ENCODE results near the gene SPNS2. TPM values are rescaled to one million over a fixed set of nuclear protein-coding genes. Genes with fewer than 3 reads are reported as not detected.

The SPNS2 gene
- total RNA-seq, 1 experiment from 2014 or later: 2.6 TPM

DNA sequence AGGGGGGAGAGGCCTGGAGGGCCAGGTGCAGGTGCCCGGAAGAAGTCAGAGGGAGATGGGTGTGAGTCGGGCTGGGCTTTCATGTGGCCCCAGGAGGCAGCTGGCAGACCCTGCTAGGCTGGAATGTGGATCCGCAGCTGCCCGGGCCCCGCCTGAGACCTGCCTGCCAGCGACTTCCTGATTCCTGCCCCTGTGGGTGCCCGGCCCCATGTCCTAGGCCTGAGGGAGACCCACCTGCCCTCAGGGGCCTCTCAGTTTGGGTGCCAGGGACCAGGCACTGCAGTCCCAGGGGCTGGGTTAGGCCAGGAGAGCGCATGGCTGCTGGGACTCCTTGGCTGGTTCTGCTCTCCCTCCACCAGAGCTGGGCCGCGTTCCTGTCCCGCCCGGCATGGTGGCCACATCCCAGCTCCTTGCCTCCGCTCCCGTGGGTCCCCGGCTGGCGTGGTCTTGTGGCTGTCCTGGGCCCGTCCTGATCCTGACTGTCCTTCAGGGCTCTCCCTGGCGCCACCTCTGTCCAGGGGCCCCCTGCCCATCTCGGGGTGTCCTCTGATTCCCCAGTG is 22.1 kb upstream of the SPNS2 start:
- peaks cover 9% of the 10 kb centered on the region for H3K4me1 ChIP-seq (ENCODE audit: insufficient read depth, low read length)
- H3K36me3 ChIP-seq (ENCODE audit: low read depth, low read length): no peaks in the 10 kb centered on the region
- no peak overlapping the region for H3K9ac ChIP-seq (ENCODE audit: low read length)
- no peak overlapping the region for H3K4me2 ChIP-seq (ENCODE audit: low read length)
- no peaks in the 10 kb centered on the region for H3K9me3 ChIP-seq (ENCODE audit: low read length)
- H4K20me1 ChIP-seq (ENCODE audit: low read length): no peaks in the 10 kb centered on the region
- H3K4me3 ChIP-seq (ENCODE audit: low read length): no peak overlapping the region
- no peaks in the 10 kb centered on the region for H3K9me2 ChIP-seq (replicated peaks; ENCODE audit: low read length)
- DNase-seq (no peak), ATAC-seq (no peak)
- no peaks in the 10 kb centered on the region for H3K79me2 ChIP-seq (ENCODE audit: low read length)
- H2AFZ ChIP-seq (ENCODE audit: low read length): no peak overlapping the region
- intact Hi-C loops (cut with micrococcal nuclease): no loop called here
- H3F3A ChIP-seq (ENCODE audit: low read length, unreplicated experiment): no peaks in the 10 kb centered on the region
- TF ChIP-seq EZH2 (IDR thresholded peaks at IDR 0.05; ENCODE audit: low read length, unreplicated experiment) (no peak), EZH2phosphoT487 (IDR thresholded peaks at IDR 0.05; ENCODE audit: borderline replicate concordance, low read length) (no peak)
- TF ChIP-seq, protein P1, sequence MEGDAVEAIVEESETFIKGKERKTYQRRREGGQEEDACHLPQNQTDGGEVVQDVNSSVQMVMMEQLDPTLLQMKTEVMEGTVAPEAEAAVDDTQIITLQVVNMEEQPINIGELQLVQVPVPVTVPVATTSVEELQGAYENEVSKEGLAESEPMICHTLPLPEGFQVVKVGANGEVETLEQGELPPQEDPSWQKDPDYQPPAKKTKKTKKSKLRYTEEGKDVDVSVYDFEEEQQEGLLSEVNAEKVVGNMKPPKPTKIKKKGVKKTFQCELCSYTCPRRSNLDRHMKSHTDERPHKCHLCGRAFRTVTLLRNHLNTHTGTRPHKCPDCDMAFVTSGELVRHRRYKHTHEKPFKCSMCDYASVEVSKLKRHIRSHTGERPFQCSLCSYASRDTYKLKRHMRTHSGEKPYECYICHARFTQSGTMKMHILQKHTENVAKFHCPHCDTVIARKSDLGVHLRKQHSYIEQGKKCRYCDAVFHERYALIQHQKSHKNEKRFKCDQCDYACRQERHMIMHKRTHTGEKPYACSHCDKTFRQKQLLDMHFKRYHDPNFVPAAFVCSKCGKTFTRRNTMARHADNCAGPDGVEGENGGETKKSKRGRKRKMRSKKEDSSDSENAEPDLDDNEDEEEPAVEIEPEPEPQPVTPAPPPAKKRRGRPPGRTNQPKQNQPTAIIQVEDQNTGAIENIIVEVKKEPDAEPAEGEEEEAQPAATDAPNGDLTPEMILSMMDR (conservative IDR thresholded peaks at IDR 0.05; ENCODE audit: low read depth, low read length): no peak
- ChIA-PET CTCF (no interaction called here), POLR2A (ENCODE audit: unreplicated experiment) (no interaction called here)
- no peaks in the 10 kb centered on the region for H3K27me3 ChIP-seq (ENCODE audit: low read length)
- no peak overlapping the region for H3K27ac ChIP-seq (ENCODE audit: low read length)
- BruUV-seq (replicated peaks): no TSS peak

DNA sequence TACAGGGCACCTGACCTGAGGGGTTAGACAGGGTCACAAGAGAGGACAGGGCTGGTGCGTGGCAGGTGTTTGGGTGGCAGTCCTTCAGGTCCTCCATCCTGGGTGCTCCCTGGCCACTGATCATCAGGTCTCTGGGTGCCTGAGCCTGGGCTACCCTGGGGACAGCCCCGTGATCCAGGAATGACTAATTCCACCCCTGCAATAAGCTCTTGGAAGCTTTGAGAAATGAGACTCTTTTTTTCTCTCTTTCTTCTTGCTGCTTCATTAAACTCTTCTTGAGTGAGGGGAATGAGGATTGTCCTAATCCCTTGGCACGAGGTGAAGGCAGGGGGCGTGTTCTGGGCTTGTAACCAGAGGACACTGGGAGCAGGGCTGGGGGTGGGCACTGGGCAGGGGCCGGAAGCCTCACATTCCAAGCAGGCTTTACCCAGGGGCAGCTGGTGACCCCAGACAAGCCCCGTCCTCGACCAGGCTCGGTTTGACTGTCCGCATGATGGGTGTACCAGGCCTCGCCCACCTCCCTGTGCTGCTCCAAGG is 21.4 kb upstream of the SPNS2 start:
- Histone ChIP-seq H3K4me2 (ENCODE audit: low read length) (no peak overlapping the region), H3K9ac (ENCODE audit: low read length) (no peak overlapping the region), H3F3A (ENCODE audit: low read length, unreplicated experiment) (no peaks in the 10 kb centered on the region), H3K9me2 (replicated peaks; ENCODE audit: low read length) (no peaks in the 10 kb centered on the region), H3K27me3 (ENCODE audit: low read length) (no peaks in the 10 kb centered on the region), H3K36me3 (ENCODE audit: low read depth, low read length) (no peaks in the 10 kb centered on the region), H2AFZ (ENCODE audit: low read length) (no peak overlapping the region), H3K4me3 (ENCODE audit: low read length) (no peak overlapping the region), H3K27ac (ENCODE audit: low read length) (no peak overlapping the region), H4K20me1 (ENCODE audit: low read length) (no peaks in the 10 kb centered on the region), H3K9me3 (ENCODE audit: low read length) (no peaks in the 10 kb centered on the region), H3K4me1 (ENCODE audit: insufficient read depth, low read length) (peaks cover 9% of the 10 kb centered on the region), H3K79me2 (ENCODE audit: low read length) (no peaks in the 10 kb centered on the region)
- ATAC-seq (no peak), DNase-seq (no peak)
- intact Hi-C loops (cut with micrococcal nuclease): no loop called here
- TF ChIP-seq, protein P1 (conservative IDR thresholded peaks at IDR 0.05; ENCODE audit: low read depth, low read length): no peak
- TF ChIP-seq EZH2phosphoT487 (IDR thresholded peaks at IDR 0.05; ENCODE audit: borderline replicate concordance, low read length): no peak
- no peak for TF ChIP-seq EZH2 (IDR thresholded peaks at IDR 0.05; ENCODE audit: low read length, unreplicated experiment)
- no TSS peak for BruUV-seq (replicated peaks)
- ChIA-PET CTCF (no interaction called here), POLR2A (ENCODE audit: unreplicated experiment) (no interaction called here)

DNA sequence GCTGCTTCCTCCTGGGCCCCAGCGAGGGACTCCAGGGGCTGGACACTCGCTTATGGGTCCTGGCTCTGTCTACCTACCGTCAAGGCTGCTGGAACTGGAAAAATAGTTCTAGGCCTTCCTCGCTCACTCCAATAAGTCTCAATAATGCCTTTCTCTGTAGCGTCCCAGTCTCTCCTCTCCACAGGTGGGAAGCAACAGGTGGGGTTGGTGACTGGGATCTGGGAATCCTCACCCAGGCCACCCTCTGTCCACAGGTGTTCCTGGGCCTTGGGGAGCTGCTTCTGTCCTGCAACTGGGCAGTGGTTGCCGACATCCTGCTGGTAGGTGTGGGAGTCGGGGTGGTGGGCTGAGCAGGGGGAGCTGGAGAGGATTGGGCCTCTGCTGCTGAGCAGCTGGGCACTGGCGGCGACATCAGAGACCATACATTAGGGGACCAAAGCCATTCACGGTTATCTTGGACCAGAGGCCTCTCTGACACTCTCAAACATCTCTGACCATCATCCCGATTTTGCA is 20.3 kb upstream of the SPNS2 start:
- TF ChIP-seq EZH2 (IDR thresholded peaks at IDR 0.05; ENCODE audit: low read length, unreplicated experiment): no peak
- no peak for TF ChIP-seq EZH2phosphoT487 (IDR thresholded peaks at IDR 0.05; ENCODE audit: borderline replicate concordance, low read length)
- TF ChIP-seq, protein P1 (conservative IDR thresholded peaks at IDR 0.05; ENCODE audit: low read depth, low read length): no peak
- H3K9ac ChIP-seq (ENCODE audit: low read length): no peak overlapping the region
- no peak overlapping the region for H3K27ac ChIP-seq (ENCODE audit: low read length)
- H3K9me2 ChIP-seq (replicated peaks; ENCODE audit: low read length): no peaks in the 10 kb centered on the region
- H3K4me2 ChIP-seq (ENCODE audit: low read length): no peak overlapping the region
- H3F3A ChIP-seq (ENCODE audit: low read length, unreplicated experiment): no peaks in the 10 kb centered on the region
- no peaks in the 10 kb centered on the region for H3K79me2 ChIP-seq (ENCODE audit: low read length)
- no peaks in the 10 kb centered on the region for H3K27me3 ChIP-seq (ENCODE audit: low read length)
- H3K36me3 ChIP-seq (ENCODE audit: low read depth, low read length): no peaks in the 10 kb centered on the region
- no peaks in the 10 kb centered on the region for H3K9me3 ChIP-seq (ENCODE audit: low read length)
- DNase-seq: no peak
- intact Hi-C loops (cut with micrococcal nuclease): no loop called here
- no peak for ATAC-seq
- ChIA-PET CTCF (no interaction called here), POLR2A (ENCODE audit: unreplicated experiment) (no interaction called here)
- peaks cover 19% of the 10 kb centered on the region for H3K4me1 ChIP-seq (ENCODE audit: insufficient read depth, low read length)
- H3K4me3 ChIP-seq (ENCODE audit: low read length): no peak overlapping the region
- no peaks in the 10 kb centered on the region for H4K20me1 ChIP-seq (ENCODE audit: low read length)
- no peak overlapping the region for H2AFZ ChIP-seq (ENCODE audit: low read length)
- BruUV-seq (replicated peaks): no TSS peak
